Fibroblast of mammary gland (primary cell): ENCODE results near the gene ENTR1.

Experiments used
- DNase-seq: peaks from one replicate; pipeline ENCODE4 v3.0.0-alpha.2; 2010; ENCODE audit warnings: low read depth
- H3K4me3 ChIP-seq: 2 replicates; pipeline ENCODE4 v1.5.1; 2011; ENCODE audit warnings: low read depth, mild to moderate bottlenecking, low read length, moderate library complexity; ENCODE audit not compliant: control insufficient read depth
- TF ChIP-seq, protein P1 (sequence below): conservative IDR thresholded peaks from 2 replicates; pipeline ENCODE4 v1.5.1; 2011; ENCODE audit warnings: low read depth, low read length, inconsistent platforms; ENCODE audit not compliant: control insufficient read depth, insufficient read depth

ENTR1 gene

DNA sequence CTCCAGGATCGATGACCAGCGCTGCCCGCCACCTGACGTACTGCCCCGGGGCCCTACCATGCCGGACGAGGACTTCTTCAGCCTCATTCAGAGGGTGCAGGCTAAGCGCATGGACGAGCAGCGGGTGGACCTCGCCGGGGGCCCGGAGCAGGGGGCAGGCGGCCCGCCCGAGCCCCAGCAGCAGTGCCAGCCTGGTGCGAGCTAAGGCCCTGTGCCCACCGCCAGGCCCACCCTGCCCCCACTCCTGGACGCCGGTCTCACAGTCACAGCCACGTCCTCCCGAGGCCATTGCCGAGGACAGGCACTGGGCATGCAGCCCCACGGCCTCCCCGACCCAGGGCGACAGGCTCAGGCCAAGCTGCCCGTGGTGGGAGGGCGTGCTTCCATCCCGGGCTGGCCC, 52.4 kb downstream of the ENTR1 start:
- DNase-seq, result no peak
- no peak overlapping the region for H3K4me3 ChIP-seq
- TF ChIP-seq, protein P1, sequence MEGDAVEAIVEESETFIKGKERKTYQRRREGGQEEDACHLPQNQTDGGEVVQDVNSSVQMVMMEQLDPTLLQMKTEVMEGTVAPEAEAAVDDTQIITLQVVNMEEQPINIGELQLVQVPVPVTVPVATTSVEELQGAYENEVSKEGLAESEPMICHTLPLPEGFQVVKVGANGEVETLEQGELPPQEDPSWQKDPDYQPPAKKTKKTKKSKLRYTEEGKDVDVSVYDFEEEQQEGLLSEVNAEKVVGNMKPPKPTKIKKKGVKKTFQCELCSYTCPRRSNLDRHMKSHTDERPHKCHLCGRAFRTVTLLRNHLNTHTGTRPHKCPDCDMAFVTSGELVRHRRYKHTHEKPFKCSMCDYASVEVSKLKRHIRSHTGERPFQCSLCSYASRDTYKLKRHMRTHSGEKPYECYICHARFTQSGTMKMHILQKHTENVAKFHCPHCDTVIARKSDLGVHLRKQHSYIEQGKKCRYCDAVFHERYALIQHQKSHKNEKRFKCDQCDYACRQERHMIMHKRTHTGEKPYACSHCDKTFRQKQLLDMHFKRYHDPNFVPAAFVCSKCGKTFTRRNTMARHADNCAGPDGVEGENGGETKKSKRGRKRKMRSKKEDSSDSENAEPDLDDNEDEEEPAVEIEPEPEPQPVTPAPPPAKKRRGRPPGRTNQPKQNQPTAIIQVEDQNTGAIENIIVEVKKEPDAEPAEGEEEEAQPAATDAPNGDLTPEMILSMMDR, result no peak

DNA sequence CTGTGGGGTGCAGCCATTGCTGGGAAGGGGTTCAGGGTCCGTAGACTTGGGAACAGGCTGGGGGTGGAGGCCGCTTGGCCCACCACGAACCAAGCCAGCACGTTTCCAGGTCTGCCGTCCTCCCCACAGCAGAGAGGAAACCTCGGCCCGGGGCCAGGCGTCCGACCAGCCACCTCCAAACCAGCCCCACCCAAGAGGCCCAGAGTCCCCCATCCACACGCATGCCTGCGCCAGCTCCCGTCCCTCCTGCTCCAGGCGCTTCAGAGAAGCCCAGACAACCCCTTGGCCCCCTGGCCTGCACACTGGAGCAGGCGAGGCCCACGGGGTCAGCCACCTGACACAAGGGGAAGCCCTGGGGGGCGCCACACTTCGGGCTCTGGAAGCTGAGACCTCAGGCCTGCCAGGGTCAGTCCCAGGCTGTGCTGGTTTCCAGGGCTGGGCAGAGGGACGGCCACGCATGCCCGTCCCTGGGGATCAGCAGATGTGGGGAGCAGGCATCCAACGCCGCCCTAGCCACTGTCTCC, 53.1 kb downstream of the ENTR1 start:
- TF ChIP-seq, protein P1, result no peak
- H3K4me3 ChIP-seq, result no peak overlapping the region

DNA sequence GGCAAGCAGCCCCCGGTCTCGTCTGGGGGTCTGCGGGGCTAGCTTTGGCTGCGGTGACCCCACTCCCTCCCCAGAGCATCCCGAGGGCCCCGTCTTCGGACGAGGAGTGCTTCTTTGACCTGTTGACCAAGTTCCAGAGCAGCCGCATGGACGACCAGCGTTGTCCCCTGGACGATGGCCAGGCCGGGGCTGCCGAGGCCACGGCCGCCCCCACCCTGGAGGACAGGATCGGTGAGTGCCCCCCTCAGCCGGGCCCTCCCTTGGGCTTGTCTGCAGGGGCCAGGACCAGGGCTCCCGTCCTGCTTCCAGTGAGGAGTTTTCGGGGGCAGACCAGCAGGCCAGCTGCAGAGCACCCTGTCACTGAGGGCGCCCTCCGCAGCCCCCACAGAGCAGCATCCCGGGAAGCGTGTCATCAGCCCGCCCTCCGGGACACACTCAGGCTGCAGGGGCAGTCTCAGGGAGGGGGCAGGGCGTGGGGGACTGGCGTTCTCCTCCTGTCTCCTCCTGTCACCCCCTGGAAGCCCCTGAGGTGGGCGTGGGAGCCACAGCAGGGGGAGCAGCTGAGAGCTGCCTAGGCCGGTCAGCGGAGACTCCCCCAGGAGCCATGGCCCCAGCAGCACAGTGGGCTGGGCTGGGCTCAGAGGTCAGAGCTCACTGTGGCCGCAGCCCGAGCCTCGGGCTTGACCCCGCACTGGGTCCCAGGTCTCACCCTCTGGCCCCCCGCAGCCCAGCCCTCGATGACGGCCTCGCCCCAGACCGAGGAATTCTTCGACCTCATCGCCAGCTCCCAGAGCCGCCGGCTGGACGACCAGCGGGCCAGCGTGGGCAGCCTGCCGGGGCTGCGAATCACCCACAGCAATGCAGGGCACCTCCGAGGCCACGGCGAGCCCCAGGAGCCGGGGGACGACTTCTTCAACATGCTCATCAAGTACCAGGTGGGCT, 54.5 kb downstream of the ENTR1 start:
- TF ChIP-seq, protein P1, result no peak
- no peak for DNase-seq
- H3K4me3 ChIP-seq, result no peak overlapping the region

More for the DNA sequence above, 53.1 kb downstream of the ENTR1 start:
- no peak for DNase-seq

DNA sequence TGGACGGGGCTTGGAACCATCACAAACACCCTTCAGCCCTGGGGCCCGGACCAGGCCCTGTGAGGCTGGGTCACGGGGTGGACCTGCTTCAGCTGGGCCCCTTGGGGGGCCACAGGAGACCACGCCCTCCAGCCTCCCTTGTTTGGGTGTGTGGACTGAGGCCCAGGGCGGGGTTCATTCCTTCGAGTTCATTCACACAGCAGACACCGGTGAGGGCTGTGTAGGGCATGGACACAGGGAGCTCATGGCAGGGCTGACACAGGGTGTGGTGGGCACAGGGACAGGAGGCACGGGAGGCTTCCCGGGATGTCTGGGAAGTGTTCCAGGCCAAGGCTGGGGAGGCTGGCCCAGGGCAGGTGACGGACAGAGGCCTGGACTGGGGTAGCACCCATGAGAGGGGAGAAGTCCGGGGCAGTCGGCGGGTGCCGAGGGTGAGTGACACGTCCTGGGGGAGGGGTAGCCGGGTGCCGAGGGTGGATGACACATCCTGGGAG, 55.8 kb downstream of the ENTR1 start:
- TF ChIP-seq, protein P1, result no peak
- DNase-seq, result no peak
- H3K4me3 ChIP-seq, result no peak overlapping the region

DNA sequence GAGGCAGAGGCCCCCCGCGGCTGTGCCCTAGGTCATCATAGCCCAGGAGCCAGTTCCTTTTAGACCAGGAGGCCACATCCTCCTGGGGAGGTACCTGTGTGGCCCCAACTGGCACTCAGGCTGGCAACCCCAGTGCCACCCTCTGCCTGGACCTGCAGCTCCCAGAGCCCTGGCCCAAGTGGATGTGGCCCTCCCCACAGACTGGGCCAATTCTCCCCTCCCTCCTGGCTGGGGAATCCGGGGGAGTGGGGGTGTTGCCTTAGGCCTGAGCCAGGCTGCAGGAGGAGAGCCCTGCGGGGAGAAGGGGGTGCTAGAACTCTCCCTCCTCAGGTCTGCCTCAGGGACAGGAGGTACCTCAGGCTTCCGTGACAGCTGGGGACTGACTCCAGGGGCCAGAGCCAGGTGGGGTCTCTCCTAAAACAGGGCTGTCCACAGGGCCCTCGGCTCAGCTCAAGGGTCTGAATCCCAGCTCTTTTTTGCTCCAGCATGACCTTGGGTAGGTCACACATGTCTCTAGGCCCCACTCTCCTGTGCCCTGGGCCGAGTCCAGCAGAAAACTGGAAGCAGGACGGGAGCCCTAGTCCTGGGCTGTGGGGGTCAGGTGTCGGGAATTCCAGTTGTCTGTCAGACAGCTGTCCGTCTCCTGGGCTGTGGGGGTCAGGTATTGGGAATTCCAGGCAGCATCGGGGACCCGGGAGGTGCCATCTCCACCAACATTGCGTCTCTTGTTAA, 56.5 kb downstream of the ENTR1 start:
- no peak overlapping the region for H3K4me3 ChIP-seq
- TF ChIP-seq, protein P1, result no peak
- DNase-seq, result no peak

DNA sequence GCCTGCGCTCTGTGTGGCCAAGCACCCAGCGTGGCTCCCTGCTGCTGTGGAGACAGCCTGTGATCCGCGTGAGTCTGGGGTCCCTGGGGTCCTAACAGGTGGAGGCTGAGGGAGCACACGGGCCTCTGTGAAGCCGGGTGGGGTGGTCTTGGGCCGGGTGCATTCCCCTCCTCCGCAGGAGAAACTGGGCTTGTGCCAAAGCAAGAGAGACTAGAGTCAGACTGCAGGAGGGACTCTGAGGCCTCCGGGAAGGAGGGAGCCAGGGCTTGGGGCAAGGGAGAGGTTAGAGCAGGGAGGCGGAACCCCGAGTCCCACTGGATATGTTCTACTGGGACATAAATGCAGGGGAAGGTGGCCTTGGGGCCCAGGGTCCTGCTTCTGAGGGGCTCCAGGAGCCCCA, 57.3 kb downstream of the ENTR1 start:
- no peak for DNase-seq
- no peak overlapping the region for H3K4me3 ChIP-seq
- TF ChIP-seq, protein P1, result no peak
